ENCODE measurements around the gene PXDN.

DNA sequence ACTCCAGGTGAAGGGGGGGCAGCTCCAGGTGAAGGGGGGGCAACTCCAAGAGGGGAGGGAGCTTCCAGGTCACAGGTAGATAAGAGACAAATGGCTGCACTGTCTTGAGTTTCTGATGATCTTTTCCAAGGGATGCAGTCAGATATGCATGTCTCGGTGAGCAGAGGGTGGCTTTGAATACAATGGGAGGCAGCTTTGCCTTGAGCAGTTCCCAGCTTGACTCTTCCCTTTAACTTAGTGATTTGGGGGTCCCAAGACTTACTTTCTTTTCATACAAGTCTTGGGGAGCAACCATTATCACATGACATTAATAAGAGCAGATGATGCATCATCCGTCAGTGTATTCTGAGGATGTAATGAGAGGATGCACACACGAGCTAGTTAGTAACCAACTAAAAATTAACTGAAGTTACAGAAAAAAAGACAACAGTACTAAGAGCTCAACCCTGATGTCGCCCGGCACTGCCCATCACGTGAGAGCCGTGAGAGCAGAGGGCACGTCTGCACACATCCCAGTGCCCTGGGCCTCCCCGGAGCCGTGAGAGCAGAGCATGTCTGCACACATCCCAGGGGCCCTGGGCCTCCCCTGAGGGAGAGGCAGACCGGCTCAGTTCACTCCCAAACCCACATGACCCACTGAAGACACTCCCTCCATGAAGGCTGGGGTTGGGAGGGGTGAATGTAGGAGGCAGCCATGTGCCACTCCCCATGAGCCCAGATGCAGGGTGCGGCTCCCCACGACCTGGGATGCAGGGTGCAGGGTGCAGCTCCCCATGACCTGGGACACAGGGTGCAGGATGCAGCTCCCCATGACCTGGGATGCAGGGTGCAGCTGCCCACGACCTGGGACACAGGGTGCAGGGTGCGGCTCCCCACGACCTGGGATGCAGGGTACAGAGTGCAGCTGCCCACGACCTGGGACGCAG is 39.4 kb downstream of the PXDN start:
- TF ChIP-seq, protein P1, sequence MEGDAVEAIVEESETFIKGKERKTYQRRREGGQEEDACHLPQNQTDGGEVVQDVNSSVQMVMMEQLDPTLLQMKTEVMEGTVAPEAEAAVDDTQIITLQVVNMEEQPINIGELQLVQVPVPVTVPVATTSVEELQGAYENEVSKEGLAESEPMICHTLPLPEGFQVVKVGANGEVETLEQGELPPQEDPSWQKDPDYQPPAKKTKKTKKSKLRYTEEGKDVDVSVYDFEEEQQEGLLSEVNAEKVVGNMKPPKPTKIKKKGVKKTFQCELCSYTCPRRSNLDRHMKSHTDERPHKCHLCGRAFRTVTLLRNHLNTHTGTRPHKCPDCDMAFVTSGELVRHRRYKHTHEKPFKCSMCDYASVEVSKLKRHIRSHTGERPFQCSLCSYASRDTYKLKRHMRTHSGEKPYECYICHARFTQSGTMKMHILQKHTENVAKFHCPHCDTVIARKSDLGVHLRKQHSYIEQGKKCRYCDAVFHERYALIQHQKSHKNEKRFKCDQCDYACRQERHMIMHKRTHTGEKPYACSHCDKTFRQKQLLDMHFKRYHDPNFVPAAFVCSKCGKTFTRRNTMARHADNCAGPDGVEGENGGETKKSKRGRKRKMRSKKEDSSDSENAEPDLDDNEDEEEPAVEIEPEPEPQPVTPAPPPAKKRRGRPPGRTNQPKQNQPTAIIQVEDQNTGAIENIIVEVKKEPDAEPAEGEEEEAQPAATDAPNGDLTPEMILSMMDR (IDR thresholded peaks at IDR 0.05): no peak
- no peak for TF ChIP-seq FOXJ3 (CRISPR knock-in tag; IDR thresholded peaks at IDR 0.05; ENCODE audit: borderline replicate concordance)
- TF ChIP-seq SMAD4 (CRISPR knock-in tag; IDR thresholded peaks at IDR 0.05): no peak
- TF ChIP-seq, protein P2, sequence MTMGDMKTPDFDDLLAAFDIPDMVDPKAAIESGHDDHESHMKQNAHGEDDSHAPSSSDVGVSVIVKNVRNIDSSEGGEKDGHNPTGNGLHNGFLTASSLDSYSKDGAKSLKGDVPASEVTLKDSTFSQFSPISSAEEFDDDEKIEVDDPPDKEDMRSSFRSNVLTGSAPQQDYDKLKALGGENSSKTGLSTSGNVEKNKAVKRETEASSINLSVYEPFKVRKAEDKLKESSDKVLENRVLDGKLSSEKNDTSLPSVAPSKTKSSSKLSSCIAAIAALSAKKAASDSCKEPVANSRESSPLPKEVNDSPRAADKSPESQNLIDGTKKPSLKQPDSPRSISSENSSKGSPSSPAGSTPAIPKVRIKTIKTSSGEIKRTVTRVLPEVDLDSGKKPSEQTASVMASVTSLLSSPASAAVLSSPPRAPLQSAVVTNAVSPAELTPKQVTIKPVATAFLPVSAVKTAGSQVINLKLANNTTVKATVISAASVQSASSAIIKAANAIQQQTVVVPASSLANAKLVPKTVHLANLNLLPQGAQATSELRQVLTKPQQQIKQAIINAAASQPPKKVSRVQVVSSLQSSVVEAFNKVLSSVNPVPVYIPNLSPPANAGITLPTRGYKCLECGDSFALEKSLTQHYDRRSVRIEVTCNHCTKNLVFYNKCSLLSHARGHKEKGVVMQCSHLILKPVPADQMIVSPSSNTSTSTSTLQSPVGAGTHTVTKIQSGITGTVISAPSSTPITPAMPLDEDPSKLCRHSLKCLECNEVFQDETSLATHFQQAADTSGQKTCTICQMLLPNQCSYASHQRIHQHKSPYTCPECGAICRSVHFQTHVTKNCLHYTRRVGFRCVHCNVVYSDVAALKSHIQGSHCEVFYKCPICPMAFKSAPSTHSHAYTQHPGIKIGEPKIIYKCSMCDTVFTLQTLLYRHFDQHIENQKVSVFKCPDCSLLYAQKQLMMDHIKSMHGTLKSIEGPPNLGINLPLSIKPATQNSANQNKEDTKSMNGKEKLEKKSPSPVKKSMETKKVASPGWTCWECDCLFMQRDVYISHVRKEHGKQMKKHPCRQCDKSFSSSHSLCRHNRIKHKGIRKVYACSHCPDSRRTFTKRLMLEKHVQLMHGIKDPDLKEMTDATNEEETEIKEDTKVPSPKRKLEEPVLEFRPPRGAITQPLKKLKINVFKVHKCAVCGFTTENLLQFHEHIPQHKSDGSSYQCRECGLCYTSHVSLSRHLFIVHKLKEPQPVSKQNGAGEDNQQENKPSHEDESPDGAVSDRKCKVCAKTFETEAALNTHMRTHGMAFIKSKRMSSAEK (CRISPR knock-in tag; IDR thresholded peaks at IDR 0.05; ENCODE audit: borderline replicate concordance): no peak
- TF ChIP-seq, protein P3, sequence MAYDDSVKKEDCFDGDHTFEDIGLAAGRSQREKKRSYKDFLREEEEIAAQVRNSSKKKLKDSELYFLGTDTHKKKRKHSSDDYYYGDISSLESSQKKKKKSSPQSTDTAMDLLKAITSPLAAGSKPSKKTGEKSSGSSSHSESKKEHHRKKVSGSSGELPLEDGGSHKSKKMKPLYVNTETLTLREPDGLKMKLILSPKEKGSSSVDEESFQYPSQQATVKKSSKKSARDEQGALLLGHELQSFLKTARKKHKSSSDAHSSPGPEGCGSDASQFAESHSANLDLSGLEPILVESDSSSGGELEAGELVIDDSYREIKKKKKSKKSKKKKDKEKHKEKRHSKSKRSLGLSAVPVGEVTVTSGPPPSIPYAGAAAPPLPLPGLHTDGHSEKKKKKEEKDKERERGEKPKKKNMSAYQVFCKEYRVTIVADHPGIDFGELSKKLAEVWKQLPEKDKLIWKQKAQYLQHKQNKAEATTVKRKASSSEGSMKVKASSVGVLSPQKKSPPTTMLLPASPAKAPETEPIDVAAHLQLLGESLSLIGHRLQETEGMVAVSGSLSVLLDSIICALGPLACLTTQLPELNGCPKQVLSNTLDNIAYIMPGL (CRISPR knock-in tag; IDR thresholded peaks at IDR 0.05): no peak
- TF ChIP-seq FOXK1 (CRISPR knock-in tag; IDR thresholded peaks at IDR 0.05): no peak
- TF ChIP-seq PREB (CRISPR knock-in tag; IDR thresholded peaks at IDR 0.05; ENCODE audit: borderline replicate concordance): no peak
- TF ChIP-seq MAX (CRISPR knock-in tag; IDR thresholded peaks at IDR 0.05): no peak
- TF ChIP-seq ZNF512 (CRISPR knock-in tag; IDR thresholded peaks at IDR 0.05; ENCODE audit: borderline replicate concordance): no peak
